GM12892 (cell line): ENCODE results near the gene EPHA1.

Experiments
- POLR2A ChIP-seq: IDR thresholded peaks from 2 replicates; pipeline ENCODE4 v1.6.1; 2011; ENCODE audit warnings: low read depth, low read length, control low read depth
- POLR2AphosphoS5 ChIP-seq: IDR thresholded peaks from 2 replicates; pipeline ENCODE4 v1.6.1; 2011; ENCODE audit warnings: low read depth, low read length, control low read depth

GRCh38 chr7:143354965-143355364, 53.7 kb downstream of the EPHA1 start:
- TF ChIP-seq POLR2A (no peak), POLR2AphosphoS5 (no peak)
